Measurements from ENCODE around the gene POU5F2. TPM values are rescaled to one million over a fixed set of nuclear protein-coding genes. Genes with fewer than 3 reads are reported as not detected.

Gene POU5F2
- total RNA-seq, 1 experiment from 2014 or later = 0.73 TPM

DNA sequence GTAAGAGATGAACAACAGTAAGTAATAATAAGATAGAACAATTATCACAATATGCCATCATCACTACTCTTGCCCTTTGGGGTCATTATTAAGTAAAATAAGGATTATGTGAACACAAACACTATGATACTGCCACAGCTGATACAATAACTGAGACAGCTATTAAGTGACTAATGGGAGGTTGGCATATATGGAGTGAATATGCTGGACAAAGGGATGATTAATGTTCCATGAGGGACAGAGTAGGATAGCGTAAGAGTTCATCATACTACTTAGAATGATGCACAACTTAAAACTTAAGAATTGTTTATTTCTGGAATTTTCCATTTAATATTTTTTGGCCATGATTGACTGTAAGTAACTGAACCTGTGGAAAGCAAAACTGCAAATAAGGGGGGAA is 16.6 kb downstream of the POU5F2 start:
- TF ChIP-seq, protein P1, sequence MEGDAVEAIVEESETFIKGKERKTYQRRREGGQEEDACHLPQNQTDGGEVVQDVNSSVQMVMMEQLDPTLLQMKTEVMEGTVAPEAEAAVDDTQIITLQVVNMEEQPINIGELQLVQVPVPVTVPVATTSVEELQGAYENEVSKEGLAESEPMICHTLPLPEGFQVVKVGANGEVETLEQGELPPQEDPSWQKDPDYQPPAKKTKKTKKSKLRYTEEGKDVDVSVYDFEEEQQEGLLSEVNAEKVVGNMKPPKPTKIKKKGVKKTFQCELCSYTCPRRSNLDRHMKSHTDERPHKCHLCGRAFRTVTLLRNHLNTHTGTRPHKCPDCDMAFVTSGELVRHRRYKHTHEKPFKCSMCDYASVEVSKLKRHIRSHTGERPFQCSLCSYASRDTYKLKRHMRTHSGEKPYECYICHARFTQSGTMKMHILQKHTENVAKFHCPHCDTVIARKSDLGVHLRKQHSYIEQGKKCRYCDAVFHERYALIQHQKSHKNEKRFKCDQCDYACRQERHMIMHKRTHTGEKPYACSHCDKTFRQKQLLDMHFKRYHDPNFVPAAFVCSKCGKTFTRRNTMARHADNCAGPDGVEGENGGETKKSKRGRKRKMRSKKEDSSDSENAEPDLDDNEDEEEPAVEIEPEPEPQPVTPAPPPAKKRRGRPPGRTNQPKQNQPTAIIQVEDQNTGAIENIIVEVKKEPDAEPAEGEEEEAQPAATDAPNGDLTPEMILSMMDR (conservative IDR thresholded peaks at IDR 0.05; ENCODE audit: low read depth, low read length) = no peak
- TF ChIP-seq EZH2 (IDR thresholded peaks at IDR 0.05; ENCODE audit: borderline replicate concordance, low read depth, low read length, poor library complexity, severe bottlenecking) = no peak
- intact Hi-C loops (cut with micrococcal nuclease; ENCODE audit: unreplicated experiment) = no loop called here
- Histone ChIP-seq H3K9me3 (ENCODE audit: low read depth, low read length, poor library complexity, severe bottlenecking) (no peaks in the 10 kb centered on the region), H3K4me1 (ENCODE audit: insufficient read depth, low read length, poor library complexity, severe bottlenecking) (peaks cover 17% of the 10 kb centered on the region), H3K27ac (ENCODE audit: low read depth, low read length, poor library complexity, severe bottlenecking) (no peak overlapping the region), H3K27me3 (replicated peaks; ENCODE audit: insufficient read depth, low read depth, low read length, poor library complexity) (no peaks in the 10 kb centered on the region), H3K36me3 (ENCODE audit: insufficient read depth, low read length, poor library complexity, severe bottlenecking) (no peaks in the 10 kb centered on the region), H3K4me3 (ENCODE audit: low read depth, low read length, poor library complexity, severe bottlenecking) (no peak overlapping the region)
- ChIA-PET POLR2A (ENCODE audit: low non-redundant PET) (no interaction called here), CTCF (no interaction called here)
- BruUV-seq (replicated peaks) = no TSS peak
- no peak for DNase-seq (ENCODE audit: low spot score)

DNA sequence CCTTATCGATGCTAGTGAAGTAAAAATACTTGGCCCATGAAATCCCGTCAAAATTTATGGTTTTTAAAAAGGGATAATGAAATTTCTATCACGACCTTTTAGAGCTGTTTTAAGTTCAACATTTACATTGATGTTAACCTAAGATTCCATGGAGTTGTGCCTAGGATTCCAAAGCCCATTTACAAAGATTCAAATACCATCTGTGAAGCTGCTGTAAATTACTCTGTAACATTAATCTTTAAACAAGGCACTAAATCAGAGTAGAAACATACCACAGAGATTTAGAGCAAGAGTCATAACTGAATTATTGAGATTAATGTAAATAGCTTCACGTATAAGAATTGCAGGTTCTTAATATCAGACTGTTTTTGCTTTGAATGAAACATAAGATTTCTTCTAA is 17.7 kb downstream of the POU5F2 start:
- H3K36me3 ChIP-seq (ENCODE audit: insufficient read depth, low read length, poor library complexity, severe bottlenecking) = no peaks in the 10 kb centered on the region
- intact Hi-C loops (cut with micrococcal nuclease; ENCODE audit: unreplicated experiment) = no loop called here

DNA sequence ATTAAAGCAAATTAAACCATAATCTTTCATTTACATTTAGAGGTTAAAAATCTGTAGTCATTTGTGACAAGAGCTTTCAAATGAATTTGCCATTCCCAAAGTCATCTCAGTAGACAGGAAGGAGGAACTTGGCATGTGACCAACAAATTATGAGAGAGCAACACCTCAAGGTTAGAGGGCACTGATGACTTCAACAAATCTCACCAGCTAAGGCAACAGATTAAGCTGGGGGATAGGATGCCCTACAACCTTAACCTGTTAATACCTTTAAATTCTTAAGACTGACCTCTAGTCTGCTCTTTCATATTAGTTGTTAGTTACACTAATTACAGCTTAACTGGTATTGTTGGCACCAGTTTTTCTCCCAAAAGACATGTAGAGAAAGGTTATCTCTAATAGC is 18.4 kb downstream of the POU5F2 start:
- Histone ChIP-seq H3K27me3 (replicated peaks; ENCODE audit: insufficient read depth, low read depth, low read length, poor library complexity) (no peaks in the 10 kb centered on the region), H3K9me3 (ENCODE audit: low read depth, low read length, poor library complexity, severe bottlenecking) (no peaks in the 10 kb centered on the region), H3K27ac (ENCODE audit: low read depth, low read length, poor library complexity, severe bottlenecking) (no peak overlapping the region), H3K36me3 (ENCODE audit: insufficient read depth, low read length, poor library complexity, severe bottlenecking) (no peaks in the 10 kb centered on the region), H3K4me3 (ENCODE audit: low read depth, low read length, poor library complexity, severe bottlenecking) (no peak overlapping the region), H3K4me1 (ENCODE audit: insufficient read depth, low read length, poor library complexity, severe bottlenecking) (peaks cover 17% of the 10 kb centered on the region)
- no peak for DNase-seq (ENCODE audit: low spot score)
- CTCF ChIA-PET = no interaction called here
- TF ChIP-seq EZH2 (IDR thresholded peaks at IDR 0.05; ENCODE audit: borderline replicate concordance, low read depth, low read length, poor library complexity, severe bottlenecking) = no peak
- TF ChIP-seq, protein P1 (conservative IDR thresholded peaks at IDR 0.05; ENCODE audit: low read depth, low read length) = no peak
- BruUV-seq (replicated peaks) = no TSS peak
- intact Hi-C loops (cut with micrococcal nuclease; ENCODE audit: unreplicated experiment) = no loop called here
- POLR2A ChIA-PET (ENCODE audit: low non-redundant PET) = no interaction called here

More for the DNA sequence above, 17.7 kb downstream of the POU5F2 start:
- Histone ChIP-seq H3K4me1 (ENCODE audit: insufficient read depth, low read length, poor library complexity, severe bottlenecking) (peaks cover 17% of the 10 kb centered on the region), H3K9me3 (ENCODE audit: low read depth, low read length, poor library complexity, severe bottlenecking) (no peaks in the 10 kb centered on the region), H3K27me3 (replicated peaks; ENCODE audit: insufficient read depth, low read depth, low read length, poor library complexity) (no peaks in the 10 kb centered on the region), H3K4me3 (ENCODE audit: low read depth, low read length, poor library complexity, severe bottlenecking) (no peak overlapping the region), H3K27ac (ENCODE audit: low read depth, low read length, poor library complexity, severe bottlenecking) (no peak overlapping the region)
- ChIA-PET CTCF (no interaction called here), POLR2A (ENCODE audit: low non-redundant PET) (no interaction called here)
- DNase-seq (ENCODE audit: low spot score) = no peak
- BruUV-seq (replicated peaks) = no TSS peak
- TF ChIP-seq EZH2 (IDR thresholded peaks at IDR 0.05; ENCODE audit: borderline replicate concordance, low read depth, low read length, poor library complexity, severe bottlenecking) = no peak
- TF ChIP-seq, protein P1 (conservative IDR thresholded peaks at IDR 0.05; ENCODE audit: low read depth, low read length) = no peak

Measured in A673 (cell line).